Measurements from ENCODE around the gene HBS1L.
"Not testable (repeated sequence)": the region's sequence is repeated elsewhere in the genome, so short reads cannot be mapped to it uniquely, and the experiment has no call there.

Gene HBS1L

DNA sequence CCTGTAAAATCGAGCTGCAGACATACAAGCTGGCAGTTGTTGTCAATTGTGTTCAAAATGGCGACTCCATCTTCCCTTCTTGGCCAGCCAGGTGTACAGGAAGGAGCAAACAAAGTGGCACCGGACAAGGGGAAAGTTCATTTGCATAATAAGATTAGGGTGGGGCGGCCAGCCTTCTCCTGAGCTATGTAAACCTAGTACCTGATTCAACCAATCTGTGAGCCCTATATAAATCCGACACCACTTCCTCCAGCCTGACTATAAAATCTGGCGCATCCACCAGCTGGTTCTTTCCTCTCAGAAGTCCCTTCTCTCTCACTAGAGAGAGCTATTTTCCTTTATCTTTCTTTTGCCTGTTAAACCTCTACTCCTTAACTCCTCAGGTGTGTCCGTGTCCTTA, 8.1 kb upstream of the HBS1L start:
- CTCF ChIA-PET: interaction anchor here (1.5 to 1.8 kb wide), 3 partner anchors 14 to 25 kb away, joined by 3 to 7 read pairs (median 6); no protein-coding TSS in a partner anchor
- POLR2A ChIA-PET: no interaction called here
- no peak for TF ChIP-seq CTCF (IDR thresholded peaks at IDR 0.05; ENCODE audit: control extremely low read depth, extremely low read depth, low read depth, missing control alignments)
- no peak for DNase-seq (ENCODE audit: extremely low spot score)

DNA sequence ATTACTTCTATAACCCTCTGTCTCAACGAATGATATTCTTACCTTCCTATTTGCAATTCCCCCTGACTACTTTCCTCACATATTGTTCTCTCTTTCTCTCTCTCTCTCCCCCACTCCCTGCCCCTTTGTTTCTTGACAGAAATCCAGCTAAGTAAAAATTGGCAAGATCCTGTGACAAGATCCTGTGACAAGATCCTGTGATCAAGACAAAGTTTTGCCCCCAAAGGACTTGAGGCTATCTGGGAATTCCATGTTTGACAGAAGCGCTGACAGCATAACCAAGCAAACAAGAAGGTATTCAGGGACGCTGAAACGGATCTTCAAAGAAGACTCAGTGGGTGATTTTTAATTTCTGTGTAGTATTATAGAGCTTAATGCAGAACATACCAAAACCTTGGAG, 5.5 kb upstream of the HBS1L start:
- TF ChIP-seq CTCF (IDR thresholded peaks at IDR 0.05; ENCODE audit: control extremely low read depth, extremely low read depth, low read depth, missing control alignments): no peak
- CTCF ChIA-PET: no interaction called here
- no peak for DNase-seq (ENCODE audit: extremely low spot score)
- POLR2A ChIA-PET: no interaction called here

DNA sequence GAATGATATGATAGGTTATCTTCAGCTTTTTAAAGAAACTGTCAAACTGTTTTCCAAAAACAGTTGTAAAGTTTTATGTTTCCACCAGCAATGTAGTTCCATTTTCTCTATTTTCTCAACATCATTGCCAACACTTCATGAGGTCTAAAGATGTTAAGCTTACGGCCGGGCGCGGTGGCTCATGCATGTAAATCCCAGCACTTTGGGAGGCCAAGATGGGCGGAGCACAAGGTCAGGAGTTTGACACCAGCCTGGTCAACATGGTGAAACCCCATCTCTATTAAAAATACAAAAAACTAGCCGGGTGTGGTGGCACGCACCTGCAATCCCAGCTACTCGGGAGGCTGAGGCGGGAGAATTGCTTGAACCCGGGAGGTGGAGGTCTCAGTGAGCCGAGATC, 3.7 kb upstream of the HBS1L start:
- POLR2A ChIA-PET; DNase-seq (ENCODE audit: extremely low spot score): not testable (repeated sequence)
- CTCF ChIA-PET: interaction anchor here (1.0 kb wide), 1 partner anchor 366 kb away, joined by 3 read pairs; no protein-coding TSS in a partner anchor

DNA sequence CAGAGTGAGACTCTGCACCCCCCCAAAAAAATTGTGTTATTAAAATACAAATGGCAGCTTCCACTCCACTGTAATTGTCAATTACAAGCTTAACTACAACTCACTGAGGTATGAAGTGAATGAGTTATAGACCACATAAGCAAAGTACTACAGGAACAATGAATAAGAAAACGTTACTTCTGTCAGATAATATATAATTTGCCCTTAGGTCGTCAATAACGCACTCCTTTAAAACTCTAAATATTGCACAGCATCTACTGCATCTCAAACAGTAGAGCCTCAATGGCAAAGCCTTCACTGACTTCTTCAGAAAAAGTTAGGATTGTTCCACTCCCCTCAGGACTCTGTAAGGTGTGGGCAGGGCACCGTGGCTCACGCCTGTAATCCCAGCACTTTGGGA, 2.0 kb upstream of the HBS1L start:
- ChIA-PET POLR2A (no interaction called here), CTCF (interaction anchor here (1.2 to 4.5 kb wide), 8 partner anchors 8 to 383 kb away, joined by 3 to 36 read pairs (median 4); no protein-coding TSS in a partner anchor)

DNA sequence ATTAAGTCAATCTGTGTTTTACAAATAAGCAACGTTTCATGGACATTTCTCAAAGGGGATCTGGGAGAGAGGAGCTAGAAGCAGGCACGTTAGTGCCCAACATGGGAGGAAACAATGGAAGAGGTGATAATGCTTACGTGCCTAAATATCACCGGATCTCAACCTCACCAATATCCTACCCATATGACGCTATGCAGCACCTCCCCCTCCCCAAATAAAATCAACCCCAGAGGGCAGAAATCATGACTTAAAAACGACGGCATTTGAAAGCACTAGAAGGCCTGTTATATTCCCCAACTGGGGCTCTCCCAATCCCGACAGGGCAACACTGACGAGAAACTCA, 425 bp downstream of the HBS1L start:
- no peak for DNase-seq (ENCODE audit: extremely low spot score)
- no peak for TF ChIP-seq CTCF (IDR thresholded peaks at IDR 0.05; ENCODE audit: control extremely low read depth, extremely low read depth, low read depth, missing control alignments)
- POLR2A ChIA-PET: interaction anchor here (1.1 to 1.2 kb wide), 2 partner anchors 14 to 34 kb away, joined by 3 to 4 read pairs; no protein-coding TSS in a partner anchor
- CTCF ChIA-PET: interaction anchor here (1.0 to 4.5 kb wide), 6 partner anchors 15 to 369 kb away, joined by 3 to 36 read pairs (median 4); no protein-coding TSS in a partner anchor

More for the DNA sequence above, 2.0 kb upstream of the HBS1L start:
- no peak for TF ChIP-seq CTCF (IDR thresholded peaks at IDR 0.05; ENCODE audit: control extremely low read depth, extremely low read depth, low read depth, missing control alignments)
- DNase-seq (ENCODE audit: extremely low spot score): no peak

DNA sequence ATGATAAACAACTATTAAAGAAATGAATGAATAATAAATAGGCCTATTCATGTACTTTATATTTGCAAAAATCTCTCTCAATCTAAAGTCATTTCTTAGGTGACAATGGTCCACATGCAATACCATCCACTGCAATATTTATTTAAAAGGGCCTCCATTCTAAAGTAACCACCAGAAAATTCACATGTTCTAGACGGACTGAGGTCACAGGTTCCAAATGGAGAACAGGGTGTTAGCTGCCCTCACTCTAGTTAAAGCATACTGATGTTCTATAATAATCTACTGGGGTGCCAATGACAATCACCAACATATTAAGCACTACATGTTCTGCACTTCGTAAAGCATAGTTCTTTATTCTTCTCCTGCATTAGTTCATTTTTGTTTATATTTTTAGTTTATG, 1.2 kb downstream of the HBS1L start:
- TF ChIP-seq CTCF (IDR thresholded peaks at IDR 0.05; ENCODE audit: control extremely low read depth, extremely low read depth, low read depth, missing control alignments): no peak
- ChIA-PET CTCF (interaction anchor here (4.5 kb wide), 1 partner anchor 33 kb away, joined by 36 read pairs; no protein-coding TSS in a partner anchor), POLR2A (no interaction called here)
- no peak for DNase-seq (ENCODE audit: extremely low spot score)

DNA sequence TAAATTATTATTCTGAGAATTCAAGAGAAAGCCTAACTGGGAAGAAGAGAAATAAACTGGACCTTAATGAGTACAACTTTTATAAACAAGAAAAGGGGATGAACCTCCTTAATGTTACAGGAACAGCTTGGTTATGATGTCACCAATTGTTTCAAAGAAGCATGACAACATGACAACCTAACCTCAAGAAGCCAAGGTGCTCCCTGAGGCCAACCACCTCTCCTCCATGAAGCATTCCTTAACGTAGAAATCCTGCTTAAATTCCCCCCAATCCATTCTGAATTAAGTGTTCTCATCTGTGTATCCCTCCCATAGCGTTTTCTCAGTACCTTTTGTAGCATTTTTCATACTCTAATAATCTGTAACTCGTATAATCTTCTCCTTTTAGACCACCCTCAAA, 1.7 kb downstream of the HBS1L start:
- CTCF ChIA-PET: interaction anchor here (1.0 kb wide), 1 partner anchor 34 kb away, joined by 3 read pairs; no protein-coding TSS in a partner anchor
- TF ChIP-seq CTCF (IDR thresholded peaks at IDR 0.05; ENCODE audit: control extremely low read depth, extremely low read depth, low read depth, missing control alignments): no peak
- POLR2A ChIA-PET: no interaction called here
- no peak for DNase-seq (ENCODE audit: extremely low spot score)

Data from GM10248 (cell line).